Measurements from ENCODE around the gene SIPA1L3.

DNA sequence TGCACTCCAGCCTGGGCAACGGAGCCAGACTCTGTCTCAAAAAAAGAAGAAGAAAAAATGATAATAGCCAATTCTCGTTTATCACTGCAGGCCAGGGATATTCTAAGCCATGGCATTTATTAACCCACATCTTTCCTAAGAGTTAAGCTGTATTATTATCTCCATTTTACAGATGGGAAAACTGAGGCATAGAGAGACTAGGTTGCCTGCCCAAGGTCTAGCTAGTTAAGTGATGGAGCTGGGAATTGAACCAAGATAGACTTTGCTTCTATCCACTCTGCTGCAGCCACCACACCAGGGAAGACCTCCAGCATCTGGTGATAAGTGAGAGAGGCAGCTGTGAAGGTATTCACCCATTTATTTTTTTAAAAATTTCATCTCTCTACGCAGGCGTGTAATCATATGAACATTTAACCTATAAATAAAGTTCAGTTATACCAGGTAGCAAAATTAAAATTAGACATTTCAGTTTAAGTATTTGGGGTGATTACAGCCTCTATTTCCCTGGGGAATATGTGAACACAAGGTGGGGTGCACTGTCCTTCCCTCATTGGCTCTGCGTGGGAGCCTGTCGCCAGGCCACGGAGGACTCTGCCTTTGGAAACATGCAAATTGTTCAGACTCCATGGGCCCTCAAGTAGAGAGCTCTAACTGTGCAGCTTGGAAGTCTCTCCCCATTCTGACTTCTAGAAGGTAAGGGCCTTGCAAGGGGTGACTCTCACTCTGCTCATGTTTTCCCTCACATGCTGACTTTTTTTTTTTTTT is 157.8 kb downstream of the SIPA1L3 start:
- TF ChIP-seq, protein P1, sequence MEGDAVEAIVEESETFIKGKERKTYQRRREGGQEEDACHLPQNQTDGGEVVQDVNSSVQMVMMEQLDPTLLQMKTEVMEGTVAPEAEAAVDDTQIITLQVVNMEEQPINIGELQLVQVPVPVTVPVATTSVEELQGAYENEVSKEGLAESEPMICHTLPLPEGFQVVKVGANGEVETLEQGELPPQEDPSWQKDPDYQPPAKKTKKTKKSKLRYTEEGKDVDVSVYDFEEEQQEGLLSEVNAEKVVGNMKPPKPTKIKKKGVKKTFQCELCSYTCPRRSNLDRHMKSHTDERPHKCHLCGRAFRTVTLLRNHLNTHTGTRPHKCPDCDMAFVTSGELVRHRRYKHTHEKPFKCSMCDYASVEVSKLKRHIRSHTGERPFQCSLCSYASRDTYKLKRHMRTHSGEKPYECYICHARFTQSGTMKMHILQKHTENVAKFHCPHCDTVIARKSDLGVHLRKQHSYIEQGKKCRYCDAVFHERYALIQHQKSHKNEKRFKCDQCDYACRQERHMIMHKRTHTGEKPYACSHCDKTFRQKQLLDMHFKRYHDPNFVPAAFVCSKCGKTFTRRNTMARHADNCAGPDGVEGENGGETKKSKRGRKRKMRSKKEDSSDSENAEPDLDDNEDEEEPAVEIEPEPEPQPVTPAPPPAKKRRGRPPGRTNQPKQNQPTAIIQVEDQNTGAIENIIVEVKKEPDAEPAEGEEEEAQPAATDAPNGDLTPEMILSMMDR (conservative IDR thresholded peaks at IDR 0.05), result no peak
- TF ChIP-seq ZFX (IDR thresholded peaks at IDR 0.05), result no peak

Data from C4-2B (cell line).